Measurements from ENCODE around the gene MMP15.

The MMP15 gene

DNA sequence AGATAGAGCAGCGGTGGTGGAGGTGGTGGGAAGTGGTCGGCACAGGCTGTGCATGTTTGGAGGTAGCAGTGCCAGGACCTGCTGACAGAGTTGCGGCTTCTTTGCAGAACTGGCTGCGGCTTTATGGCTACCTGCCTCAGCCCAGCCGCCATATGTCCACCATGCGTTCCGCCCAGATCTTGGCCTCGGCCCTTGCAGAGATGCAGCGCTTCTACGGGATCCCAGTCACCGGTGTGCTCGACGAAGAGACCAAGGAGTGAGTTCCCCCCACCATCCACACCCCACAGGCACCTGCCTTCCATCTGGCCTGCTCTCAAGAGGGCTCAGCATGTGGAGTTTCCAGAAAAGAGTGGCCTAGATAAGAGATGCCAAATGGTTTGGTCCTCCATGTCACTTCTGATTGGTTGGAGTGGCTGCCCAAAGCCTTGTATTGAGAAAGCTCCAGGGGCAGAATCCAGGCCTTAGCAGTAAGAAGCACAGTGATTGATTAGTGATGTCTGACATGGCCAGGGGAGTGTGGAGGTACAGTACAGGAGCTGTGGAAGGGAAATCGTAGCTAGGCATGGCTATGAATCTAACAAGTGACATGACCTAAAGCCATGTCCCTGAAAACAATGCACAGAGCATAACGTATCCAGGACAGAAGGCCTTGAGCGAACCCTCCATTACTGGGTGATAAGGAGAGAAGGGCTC, 12.0 kb downstream of the MMP15 start:
- no peak for DNase-seq

DNA sequence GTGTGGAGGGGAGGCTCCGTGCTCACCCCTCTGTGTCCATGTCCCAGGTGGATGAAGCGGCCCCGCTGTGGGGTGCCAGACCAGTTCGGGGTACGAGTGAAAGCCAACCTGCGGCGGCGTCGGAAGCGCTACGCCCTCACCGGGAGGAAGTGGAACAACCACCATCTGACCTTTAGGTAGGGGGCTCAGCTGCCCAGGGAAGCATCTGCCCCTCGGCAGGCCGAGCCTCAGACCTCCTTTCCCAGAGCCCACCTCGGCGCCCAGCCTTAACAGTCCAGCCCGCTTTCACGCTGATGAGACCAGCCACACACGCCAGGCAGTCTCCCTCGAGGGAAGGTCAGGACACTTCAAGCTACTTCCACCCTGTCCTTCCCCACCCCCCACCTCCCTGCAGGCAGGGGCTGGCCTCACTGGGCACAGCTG, 12.7 kb downstream of the MMP15 start:
- no peak for DNase-seq

DNA sequence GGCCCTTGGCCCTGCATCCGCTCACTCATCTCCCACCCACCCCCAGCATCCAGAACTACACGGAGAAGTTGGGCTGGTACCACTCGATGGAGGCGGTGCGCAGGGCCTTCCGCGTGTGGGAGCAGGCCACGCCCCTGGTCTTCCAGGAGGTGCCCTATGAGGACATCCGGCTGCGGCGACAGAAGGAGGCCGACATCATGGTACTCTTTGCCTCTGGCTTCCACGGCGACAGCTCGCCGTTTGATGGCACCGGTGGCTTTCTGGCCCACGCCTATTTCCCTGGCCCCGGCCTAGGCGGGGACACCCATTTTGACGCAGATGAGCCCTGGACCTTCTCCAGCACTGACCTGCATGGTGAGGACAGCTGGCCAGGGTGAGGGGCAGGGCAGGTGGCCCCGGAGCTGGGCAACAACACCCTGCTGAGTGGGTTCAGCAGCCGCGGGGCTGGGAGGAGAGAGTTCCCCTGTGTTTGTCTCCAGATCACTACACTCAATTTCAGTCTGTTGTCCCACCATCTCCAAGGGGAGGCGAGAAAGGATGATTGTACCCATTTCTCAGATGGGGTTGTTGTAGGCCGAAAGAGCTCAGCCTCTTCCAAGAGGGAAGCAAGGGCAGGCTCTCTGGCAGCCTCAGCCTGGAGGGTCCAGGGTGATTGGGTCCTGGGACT, 14.4 kb downstream of the MMP15 start:
- no peak for DNase-seq

DNA sequence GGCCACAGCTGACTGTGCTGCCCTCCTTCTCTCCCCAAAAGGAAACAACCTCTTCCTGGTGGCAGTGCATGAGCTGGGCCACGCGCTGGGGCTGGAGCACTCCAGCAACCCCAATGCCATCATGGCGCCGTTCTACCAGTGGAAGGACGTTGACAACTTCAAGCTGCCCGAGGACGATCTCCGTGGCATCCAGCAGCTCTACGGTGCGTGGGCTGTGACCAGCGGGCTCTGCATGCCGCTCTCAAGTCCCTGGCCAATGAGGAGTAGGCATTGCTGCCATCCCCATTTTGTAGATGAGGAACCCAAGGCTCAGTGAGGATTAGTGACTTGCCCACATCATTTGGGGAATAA, 14.9 kb downstream of the MMP15 start:
- no peak for DNase-seq

DNA sequence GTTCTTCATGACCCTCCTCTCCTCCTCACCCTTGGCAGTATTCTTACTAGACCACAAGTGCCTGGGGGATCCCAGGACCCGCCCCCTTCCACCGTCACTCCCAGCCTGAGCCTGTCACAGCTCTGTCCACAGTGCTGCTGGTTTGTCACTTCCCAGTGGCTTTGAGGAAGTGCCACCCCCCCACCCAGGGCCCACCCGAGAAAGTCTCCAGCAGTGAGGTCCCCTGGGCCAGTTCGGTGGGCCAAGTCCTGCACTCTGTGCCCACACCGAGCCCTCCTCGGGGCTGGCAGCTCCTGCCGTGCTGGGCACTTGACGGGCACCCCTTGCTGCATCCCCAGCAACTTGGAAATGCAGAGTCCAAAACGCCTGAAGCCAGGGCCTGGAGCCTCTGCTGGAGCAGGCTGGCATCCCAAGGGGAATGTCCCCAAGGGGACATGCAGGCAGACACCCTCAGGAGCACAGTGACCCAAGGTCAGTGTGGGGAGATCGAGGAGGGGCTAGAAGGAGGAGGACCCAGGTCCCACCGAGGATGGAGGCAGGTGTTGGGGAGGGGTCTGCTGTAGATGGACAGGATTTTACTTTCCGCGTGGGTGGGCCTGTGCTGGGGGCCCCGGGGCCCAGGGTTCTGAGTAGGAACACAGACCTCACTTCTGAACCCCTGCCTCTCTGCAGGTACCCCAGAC, 15.5 kb downstream of the MMP15 start:
- no peak for DNase-seq

DNA sequence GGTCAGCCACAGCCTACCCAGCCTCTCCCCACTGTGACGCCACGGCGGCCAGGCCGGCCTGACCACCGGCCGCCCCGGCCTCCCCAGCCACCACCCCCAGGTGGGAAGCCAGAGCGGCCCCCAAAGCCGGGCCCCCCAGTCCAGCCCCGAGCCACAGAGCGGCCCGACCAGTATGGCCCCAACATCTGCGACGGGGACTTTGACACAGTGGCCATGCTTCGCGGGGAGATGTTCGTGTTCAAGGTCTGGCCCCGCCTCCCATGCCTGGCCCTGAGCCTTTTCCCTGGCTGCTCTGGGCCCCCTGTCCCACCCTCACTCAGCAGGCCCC, 16.0 kb downstream of the MMP15 start:
- no peak for DNase-seq

DNA sequence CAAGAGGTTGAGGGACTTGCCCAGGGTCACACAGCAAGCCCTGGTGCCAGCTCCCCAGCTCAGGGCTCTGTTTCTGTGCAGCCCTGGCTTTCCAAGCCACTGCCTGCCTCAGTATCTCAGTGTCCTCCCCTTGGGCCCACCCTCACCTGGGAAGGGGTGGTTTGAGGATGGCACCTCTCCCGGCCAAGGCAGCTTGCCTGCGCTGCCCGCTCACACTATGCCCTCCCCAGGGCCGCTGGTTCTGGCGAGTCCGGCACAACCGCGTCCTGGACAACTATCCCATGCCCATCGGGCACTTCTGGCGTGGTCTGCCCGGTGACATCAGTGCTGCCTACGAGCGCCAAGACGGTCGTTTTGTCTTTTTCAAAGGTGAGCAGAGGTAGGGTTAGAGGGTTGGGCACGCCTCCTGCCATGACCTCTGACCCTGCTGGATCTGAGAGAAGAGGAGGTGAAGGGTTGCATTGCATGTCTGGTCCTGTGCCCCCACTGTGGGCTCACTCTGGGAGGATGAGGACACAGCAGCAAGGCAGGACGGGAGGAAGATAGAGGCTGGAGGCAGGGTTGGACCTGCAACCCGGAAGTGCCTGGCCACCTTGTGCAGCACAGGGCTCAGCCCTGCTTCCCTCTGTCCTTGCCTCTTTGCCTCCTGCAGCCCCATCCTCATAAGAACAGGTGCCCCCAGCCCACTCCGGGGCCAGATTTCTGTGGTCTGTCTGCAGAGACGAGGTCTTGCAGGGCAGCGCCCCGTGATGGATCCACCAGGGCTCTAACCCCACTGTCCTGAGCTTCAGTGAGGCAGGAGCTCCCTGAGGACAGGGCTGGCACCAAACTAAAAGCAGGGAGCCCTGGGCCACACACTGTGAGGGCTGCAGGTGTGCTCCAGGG, 16.7 kb downstream of the MMP15 start:
- no peak for DNase-seq

DNA sequence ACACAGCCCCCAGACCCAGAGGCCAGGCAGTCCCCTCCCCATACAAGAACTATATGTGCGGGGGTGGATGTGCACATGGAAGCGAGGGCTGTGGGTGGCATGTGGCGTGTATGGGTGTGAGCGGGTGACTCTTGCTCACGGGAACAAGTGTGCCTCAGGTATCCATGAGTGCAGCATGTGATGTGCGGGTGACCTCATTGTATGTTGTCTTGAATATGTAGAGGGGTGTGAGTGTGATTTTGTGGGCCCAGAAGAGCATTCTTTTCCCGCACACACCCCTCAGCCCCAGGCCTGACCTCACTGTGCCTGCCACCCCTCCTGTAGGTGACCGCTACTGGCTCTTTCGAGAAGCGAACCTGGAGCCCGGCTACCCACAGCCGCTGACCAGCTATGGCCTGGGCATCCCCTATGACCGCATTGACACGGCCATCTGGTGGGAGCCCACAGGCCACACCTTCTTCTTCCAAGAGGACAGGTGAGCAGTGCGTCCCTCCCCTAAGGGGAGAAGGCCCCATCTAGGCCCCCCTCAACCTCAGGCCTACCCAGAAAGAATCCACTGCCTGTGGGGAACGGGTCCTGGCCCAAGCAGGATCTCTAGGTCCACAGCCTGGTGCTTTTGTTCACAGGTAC, 17.4 kb downstream of the MMP15 start:
- no peak for DNase-seq

DNA sequence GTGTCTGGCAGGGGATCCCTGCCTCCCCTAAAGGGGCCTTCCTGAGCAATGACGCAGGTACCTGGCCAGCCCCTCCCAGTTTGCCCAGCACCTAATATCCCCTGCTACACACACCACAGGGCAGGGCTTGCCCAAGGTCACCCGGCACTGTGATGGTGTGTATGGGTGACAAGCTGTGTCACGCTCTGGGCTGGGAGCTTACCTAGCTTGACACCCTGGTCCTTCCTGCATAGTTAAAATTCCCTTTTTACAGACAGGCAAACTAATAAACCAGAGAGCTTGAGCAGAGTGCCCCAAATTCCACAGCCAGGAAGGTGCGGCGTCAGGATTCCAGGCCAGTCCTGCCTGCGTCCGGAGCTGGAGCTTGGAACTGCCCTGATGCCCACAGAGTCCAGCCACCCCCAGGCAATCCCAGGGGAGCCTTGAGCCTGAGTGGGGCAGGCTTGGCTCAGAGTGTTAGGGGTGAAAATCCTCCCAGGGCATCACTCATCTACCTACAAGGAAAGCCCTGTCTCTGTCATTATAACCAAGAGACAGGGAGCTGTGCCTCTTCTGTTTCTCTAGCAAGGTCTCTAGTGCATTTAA, 18.1 kb downstream of the MMP15 start:
- no peak for DNase-seq

DNA sequence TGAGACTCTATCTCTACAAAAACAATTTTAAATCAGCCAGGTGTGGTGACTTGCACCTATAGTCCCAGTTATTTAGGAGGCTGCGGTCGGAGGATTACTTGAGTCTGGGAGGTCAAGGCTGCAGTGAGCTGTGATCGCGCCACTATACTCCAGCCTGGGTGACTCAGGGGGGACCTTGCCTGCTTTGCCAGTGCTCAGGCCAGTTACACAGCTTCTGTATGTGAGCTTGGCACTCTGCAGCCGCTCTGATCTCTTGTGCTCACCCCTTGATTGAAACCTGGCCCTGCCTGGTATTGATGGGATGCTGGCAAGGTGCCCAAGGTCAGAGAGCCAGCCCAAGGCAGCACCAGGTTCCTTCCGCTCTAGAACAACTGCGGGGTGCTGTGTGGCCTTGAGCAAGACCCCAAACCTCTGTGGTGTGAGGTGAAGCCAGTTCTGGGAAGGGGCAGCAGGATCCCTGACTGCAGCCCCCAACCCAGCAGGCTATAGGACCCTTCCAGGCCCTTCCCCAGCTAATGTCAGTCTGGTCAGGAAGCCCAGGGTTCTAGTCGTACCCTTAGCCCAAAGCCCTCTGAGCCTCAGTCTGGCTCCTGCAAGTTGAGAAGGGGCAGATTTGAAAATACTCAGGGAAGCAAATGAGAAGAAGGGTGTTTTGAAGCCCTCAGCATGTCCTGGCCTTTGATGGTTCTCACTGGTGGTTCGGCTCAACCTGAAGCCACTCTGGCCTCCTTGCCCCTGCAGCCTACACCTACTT, 18.9 kb downstream of the MMP15 start:
- DNase-seq, result no peak

DNA sequence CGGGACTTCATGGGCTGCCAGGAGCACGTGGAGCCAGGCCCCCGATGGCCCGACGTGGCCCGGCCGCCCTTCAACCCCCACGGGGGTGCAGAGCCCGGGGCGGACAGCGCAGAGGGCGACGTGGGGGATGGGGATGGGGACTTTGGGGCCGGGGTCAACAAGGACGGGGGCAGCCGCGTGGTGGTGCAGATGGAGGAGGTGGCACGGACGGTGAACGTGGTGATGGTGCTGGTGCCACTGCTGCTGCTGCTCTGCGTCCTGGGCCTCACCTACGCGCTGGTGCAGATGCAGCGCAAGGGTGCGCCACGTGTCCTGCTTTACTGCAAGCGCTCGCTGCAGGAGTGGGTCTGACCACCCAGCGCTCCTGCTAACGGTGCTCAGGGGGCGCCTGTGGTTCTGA, 19.5 kb downstream of the MMP15 start:
- DNase-seq, result no peak

DNA sequence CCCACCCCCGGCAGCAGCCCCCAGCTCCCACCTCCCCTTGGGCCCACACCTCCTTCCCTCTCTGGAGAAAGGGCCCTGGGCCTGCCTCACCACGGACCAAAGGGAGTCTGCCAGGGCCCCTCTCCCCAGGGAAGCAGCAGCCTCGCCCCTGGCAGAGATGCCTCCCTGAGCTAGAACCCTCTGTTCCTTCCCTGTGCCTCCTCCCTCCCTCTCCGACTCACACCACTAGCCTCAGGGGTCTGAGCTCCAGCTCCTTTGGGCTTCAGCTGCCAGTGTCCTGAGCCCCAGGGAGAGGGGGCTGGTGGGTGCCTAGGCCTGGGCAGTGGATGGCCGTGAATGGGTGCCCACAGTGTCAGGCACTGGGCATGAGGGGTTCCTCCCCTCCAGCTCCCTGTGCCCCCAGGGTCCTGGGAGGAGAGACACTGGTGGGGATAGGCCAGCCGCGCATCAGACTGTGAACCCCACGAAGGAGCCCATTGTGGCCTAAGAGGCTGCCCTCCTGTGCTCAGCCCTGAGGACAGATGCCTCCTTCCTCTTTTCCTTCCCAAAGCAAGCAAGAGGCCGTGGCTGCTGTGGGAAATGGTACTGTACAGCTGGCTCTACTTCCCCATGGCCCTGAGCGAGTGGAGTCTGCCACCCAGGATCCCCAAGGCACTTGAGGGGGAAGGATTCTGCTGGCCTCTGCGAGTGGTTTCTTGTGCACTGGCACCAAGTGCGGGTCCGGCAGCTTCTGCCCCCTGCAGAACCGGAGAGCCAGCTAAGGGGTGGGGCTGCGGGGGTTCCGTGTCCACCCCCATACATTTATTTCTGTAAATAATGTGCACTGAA, 20.7 kb downstream of the MMP15 start:
- DNase-seq, result no peak

DNA sequence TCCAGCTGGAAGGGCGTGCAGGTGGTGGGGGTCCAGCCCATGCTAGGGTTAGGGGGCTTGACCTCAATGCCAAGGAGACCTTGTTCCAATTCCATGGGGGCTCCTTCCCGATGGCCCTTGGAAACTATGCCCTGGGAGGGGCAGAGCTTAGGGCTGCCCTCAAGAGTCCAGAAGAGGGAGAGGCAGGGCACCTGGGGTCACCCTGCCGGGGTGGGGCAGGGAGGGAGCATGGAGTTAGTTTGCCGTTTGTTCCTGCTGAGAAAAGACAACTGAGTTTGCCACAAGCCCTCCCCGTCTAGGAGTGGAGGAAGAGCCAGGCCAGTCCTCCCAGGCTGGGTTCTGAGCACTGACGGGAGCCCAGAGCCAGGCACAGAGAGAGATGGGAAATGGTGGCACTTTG, 21.4 kb downstream of the MMP15 start:
- DNase-seq, result no peak

DNA sequence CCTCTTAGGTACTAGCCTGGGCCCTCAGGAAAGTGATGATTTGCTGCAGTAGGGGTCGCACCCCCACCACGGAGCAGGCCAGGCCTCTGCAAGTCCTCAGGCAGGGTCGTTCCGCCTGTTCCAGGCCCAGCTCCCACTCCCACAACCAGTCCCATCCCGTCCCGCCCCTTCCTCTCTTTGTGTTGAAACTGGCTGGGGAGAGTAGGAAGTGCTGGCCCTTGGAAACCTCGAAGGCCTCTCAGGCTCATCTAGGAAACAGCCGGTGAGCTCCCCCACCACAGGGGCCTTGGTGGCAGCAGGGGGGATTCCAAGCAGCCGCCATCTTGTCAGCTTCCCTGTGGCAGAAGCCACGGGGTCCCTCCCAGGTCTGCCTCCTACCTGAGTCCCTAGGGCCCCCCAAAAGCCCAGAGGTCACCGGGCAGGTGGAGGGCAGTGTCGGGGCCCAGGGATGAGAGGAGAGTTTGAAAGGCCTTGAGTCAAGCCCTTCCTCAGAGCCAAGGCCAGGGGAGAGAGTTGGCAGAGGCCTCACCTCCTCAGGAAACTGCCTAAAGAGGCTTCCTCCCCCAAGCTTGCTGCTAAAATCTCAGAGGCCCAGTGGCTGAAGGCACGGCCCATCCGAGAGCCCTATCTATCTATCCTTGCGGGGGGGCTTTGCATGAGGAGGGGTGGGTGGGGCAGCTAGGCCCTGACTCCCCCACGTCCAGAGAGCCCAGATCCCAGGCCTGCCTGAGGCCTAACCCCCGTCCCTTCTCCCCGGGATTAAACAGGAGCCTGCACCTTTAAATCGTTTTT, 22.2 kb downstream of the MMP15 start:
- no peak for DNase-seq

DNA sequence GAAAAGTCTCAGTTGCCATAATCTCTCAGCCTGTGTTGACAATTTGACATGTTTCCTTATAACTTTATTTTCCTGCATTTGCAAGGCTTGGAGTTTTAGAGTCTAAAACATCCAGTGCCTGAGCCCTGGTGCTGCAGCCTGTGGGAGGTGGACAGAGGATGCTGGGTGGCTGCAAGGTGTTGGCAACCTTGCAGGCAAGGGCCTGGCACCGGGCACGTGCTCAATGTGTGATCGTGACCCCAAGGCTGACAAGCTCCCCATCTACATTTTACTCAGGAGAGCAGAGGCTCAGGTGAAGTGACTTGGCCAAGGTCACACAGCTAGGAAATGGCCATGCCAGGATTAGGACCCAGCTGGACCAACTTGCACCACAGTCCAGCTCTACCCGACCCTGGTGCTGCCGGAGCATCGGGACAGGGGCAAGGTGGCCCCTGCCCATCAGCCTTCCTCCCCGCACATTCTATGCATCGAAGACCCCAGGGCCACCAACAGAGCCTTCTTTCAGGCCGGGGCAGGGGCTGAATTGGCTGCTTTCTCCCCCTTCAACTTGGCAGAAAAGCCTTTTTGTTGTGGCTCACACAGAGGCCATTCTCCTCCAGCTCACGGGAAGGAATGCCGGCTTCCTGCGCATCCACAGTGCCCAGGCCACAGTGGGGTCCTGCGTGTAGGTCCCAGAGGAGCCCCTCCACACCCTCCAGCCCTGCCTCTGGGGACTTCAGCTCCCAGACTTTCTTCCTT, 23.1 kb downstream of the MMP15 start:
- DNase-seq, result no peak

DNA sequence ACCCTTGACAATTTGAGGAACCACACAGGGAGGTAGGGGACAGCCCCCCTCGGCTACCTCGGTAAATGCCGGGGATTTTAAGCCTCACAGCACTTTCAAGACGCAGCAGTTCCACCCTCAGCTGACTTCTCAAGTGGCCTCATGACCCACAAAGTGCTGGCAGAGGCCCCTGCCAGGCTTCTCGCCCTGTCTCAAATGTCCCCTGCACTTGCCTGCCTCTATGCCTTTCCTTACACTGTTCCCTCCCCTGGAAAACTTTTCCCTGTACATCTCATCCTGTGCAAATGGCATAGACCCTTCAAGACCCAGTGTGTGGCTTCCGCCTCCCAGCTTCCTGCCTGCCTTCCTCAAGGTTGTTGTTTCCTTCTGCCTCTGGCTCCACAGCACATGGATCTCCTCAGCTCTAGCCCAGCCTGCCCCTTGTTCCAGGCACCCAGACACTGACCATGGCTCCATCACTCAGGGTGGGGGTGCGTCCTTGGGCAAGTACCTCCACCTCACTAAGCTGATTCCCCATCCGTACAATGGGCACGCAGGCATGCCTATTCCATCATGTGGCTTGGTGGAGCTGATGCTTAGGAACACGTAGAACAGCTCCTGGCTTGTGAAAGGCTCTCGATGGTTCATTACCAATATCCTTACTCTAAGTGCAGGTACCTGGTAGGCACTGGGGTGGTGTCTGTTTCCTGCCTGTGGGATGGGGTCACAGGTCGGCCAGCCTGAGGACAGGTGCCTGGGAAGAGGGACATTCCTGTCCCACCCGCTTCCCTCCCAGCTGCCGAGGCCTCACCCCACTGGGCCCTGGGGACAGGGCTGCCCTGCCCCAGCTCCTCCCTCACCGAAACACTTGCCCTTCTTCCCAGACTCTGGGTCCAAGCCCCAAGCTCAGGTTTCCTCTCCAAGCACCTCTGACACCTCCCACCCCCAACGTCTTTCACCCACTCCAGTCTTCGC, 24.0 kb downstream of the MMP15 start:
- DNase-seq, result no peak

DNA sequence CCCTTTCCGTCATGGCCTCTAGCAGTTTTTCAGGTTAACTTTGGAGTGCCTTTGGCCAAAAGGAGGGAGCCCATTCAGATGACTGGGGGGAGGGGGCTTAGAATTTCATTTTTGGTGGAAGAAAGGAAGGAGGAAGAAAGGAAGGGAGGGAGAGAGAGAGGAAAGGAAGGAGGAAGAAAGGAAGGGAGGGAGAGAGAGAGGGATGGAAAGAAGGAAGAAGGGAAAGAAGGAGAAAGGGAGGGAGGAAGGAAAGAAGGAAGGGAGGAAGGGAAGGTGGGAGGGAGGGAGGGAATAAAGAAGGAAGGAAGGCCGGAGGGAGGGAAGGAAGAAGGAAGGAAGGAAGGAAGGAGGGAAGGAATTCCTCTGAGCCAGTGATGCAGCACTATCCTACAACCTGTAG, 25.7 kb downstream of the MMP15 start:
- DNase-seq, result no peak
